Testis (tissue), 3 donors: ENCODE data around the gene PLXNA1. TPM values are rescaled to one million over a fixed set of nuclear protein-coding genes. Genes with fewer than 3 reads are reported as not detected.

ENCODE experiments used
- DNase-seq: peaks from one replicate; pipeline ENCODE4 v3.0.0-alpha.2; 2019
- H3K27ac ChIP-seq, 2 donors: fragments of 200-600 bp; sonication (generic); one replicate each; pipeline ENCODE4 v1.5.1; 2019
- H3K27me3 ChIP-seq: fragments of 200-600 bp; sonication (generic); one replicate; pipeline ENCODE4 v1.5.1; 2019
- H3K36me3 ChIP-seq: fragments of 200-600 bp; sonication (generic); one replicate; pipeline ENCODE4 v1.5.1; 2017; ENCODE audit warnings: low read depth; ENCODE audit errors: missing control alignments
- H3K4me1 ChIP-seq: fragments of 200-600 bp; sonication (generic); one replicate; pipeline ENCODE4 v1.5.1; 2019
- H3K4me3 ChIP-seq, 2 donors: fragments of 200-600 bp; sonication (generic); one replicate each; pipeline ENCODE4 v1.5.1; 2017 to 2019
- H3K9me3 ChIP-seq: fragments of 200-600 bp; sonication (generic); one replicate; pipeline ENCODE4 v1.5.1; 2017
- CTCF ChIP-seq, 3 experiments: fragments of 450-650 bp in 2 of 3; fragments of 200-600 bp in 1 of 3; sonication (generic) in 1 of 3; IDR thresholded peaks; one replicate each; pipeline ENCODE4 v1.5.1; 2016 to 2019; ENCODE audit warnings: antibody characterized with exemption in 3 of 3, mild to moderate bottlenecking in 2 of 3, moderate library complexity in 1 of 3
- POLR2A ChIP-seq: fragments of 450-650 bp; IDR thresholded peaks from one replicate; pipeline ENCODE4 v1.6.1; 2017; ENCODE audit warnings: antibody characterized with exemption, mild to moderate bottlenecking, moderate library complexity
- WGBS, 2 donors: methylation state at CpG; one replicate each; pipeline ENCODE4 v1.1.5; 2018; 5-methylcytosine and 5-hydroxymethylcytosine counted together
- intact Hi-C: fragments of 100-400 bp; cut with DNase I; formaldehyde crosslinking; loops from one replicate; pipeline ENCODE4 v1.15.1; 2023; ENCODE audit warnings: low total_unique reads
- polyA plus RNA-seq: library from polyadenylated mRNA; stranded (reverse); fragments of 350-450 nt; fragmentation: Illumina TruSeq; extraction: RNeasy Lipid Tissue Mini Kit (QIAGEN cat#74804); gene quantifications from one replicate; pipeline ENCODE4 v1.2.3, GENCODE V29; 2014; ENCODE audit warnings: low read depth, low replicate concordance; ENCODE audit not compliant: insufficient read depth
- total RNA-seq, 2 donors: library from RNA; depleted of rRNA; stranded (reverse); fragments of >200 nt; gene quantifications; one replicate each; pipeline ENCODE4 v1.2.3, GENCODE V29; 2016

PLXNA1 gene
- total and polyA plus RNA-seq, 3 donors from 2014 or later: 29.3 to 79.7 (median 65.8) TPM

DNA sequence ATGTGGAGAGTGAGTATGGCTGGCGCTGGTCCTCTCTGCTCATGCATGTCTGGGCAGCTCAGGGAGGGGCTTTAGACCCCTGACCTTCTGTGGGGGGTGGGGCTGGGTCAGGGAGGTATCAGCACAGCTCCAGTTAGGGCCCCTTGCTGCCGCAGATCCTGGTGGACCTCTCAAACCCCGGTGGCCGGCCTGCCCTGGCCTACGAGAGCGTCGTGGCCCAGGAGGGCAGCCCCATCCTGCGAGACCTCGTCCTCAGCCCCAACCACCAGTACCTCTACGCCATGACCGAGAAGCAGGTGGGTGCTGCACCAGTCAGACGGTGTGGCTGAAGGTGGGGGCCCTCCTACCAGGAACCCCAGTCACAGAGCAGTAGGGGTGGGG is 20.2 kb downstream of the PLXNA1 start:
- no peak for DNase-seq

GRCh38 chr3:127003601-127004280 is 20.8 kb downstream of the PLXNA1 start:
- Histone ChIP-seq H3K9me3 (no peaks in the 10 kb centered on the region), H3K36me3 (no peaks in the 10 kb centered on the region), H3K27me3 (no peaks in the 10 kb centered on the region), H3K27ac (no peak overlapping the region), H3K4me1 (peaks cover 21% of the 10 kb centered on the region), H3K4me3 (no peak overlapping the region)
- WGBS, 2 donors: 97% methylated on average over 6 of the region's 7 CpGs; no CpG with 5 or more reads in 1 of the 2 donors
- no peak for DNase-seq
- TF ChIP-seq CTCF (IDR thresholded peaks at IDR 0.05) (no peak), POLR2A (no peak)
- intact Hi-C loops: no loop called here

More for the DNA sequence above, 20.2 kb downstream of the PLXNA1 start:
- H3K27ac ChIP-seq: no peak overlapping the region
- no peaks in the 10 kb centered on the region for H3K27me3 ChIP-seq
- 97% methylated on average over 12 of the region's 12 CpGs; no CpG with 5 or more reads in 1 of the 2 donors for WGBS, 2 donors
- no peak for TF ChIP-seq CTCF (IDR thresholded peaks at IDR 0.05)
- TF ChIP-seq POLR2A: no peak
- H3K9me3 ChIP-seq: no peaks in the 10 kb centered on the region
- H3K4me3 ChIP-seq: no peak overlapping the region
- peaks cover 21% of the 10 kb centered on the region for H3K4me1 ChIP-seq
- intact Hi-C loops: no loop called here
- no peaks in the 10 kb centered on the region for H3K36me3 ChIP-seq

GRCh38 chr3:127004641-127005397 is 21.9 kb downstream of the PLXNA1 start:
- peaks cover 17% of the 10 kb centered on the region for H3K4me1 ChIP-seq
- H3K36me3 ChIP-seq: no peaks in the 10 kb centered on the region
- TF ChIP-seq CTCF (IDR thresholded peaks at IDR 0.05): no peak
- TF ChIP-seq POLR2A: no peak
- WGBS, 2 donors: 90 to 97% methylated on average over 10 to 29 of the region's 32 CpGs
- no peaks in the 10 kb centered on the region for H3K27me3 ChIP-seq
- no peaks in the 10 kb centered on the region for H3K9me3 ChIP-seq
- no peak overlapping the region for H3K27ac ChIP-seq
- intact Hi-C loops: no loop called here
- DNase-seq: no peak
- no peak overlapping the region for H3K4me3 ChIP-seq

- Histone ChIP-seq H3K4me1 (peaks cover 17% of the 10 kb centered on the region), H3K36me3 (no peaks in the 10 kb centered on the region), H3K27me3 (no peaks in the 10 kb centered on the region), H3K4me3 (no peak overlapping the region), H3K27ac (no peak overlapping the region), H3K9me3 (no peaks in the 10 kb centered on the region)
- no peak for TF ChIP-seq CTCF (IDR thresholded peaks at IDR 0.05)
- TF ChIP-seq POLR2A: no peak
- DNase-seq: no peak
- intact Hi-C loops: no loop called here
- 94% methylated on average over 15 to 17 of the region's 17 CpGs for WGBS, 2 donors
These were observed 23.1 kb downstream of the PLXNA1 start for GRCh38 chr3:127005864-127006500.
